ENCODE data around the gene ZNRF1.

DNA sequence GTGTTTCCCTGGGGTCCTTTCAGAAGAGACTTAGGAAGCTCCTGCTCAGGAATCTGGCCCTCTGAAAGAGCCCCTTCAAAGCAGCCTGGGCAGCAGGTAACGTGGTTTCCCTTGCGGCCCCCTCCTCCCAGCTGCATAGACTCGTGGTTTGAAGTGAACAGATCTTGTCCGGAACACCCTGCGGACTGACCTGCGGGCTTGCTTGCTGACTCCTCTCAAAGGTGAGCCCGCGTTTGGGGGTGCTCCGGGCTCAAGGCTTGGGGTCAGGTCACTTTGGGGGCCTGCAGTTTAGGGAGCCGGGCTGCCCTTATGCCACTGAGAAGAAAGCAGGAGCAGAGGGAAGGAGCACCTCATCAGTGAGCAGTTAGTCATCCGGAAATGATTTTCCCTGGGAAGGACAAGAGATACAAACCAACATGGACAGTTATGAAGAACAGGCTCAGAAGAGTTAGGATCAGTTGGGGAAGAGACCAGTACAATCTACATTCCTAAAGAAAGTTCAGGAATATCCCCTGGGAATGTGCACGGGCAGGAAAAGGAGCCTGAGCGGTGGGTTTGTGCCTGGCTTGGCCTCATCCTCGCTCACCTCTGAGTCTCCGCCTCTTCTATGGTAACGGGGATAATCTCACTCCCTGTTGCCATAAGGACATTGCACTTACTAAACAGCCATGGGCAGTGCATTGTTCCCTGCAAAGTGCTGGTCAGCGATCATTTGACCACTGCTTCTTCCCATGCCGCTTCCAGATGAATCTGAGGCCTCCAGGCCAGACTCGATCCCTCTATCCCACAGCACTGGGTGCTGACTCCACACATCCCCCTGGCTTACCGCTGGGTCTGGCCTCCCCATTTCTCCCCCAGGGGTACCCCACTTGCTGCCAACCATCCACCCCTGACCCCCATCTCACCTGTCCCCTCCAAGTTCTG is 107.8 kb downstream of the ZNRF1 start:
- TF ChIP-seq MAX (IDR thresholded peaks at IDR 0.05) (no peak), TAF1 (IDR thresholded peaks at IDR 0.05; ENCODE audit: low read depth) (no peak), EP300 (IDR thresholded peaks at IDR 0.05; ENCODE audit: borderline replicate concordance) (no peak)

All from Ishikawa (cell line).